ENCODE results near the gene MED13L.

The MED13L gene

DNA sequence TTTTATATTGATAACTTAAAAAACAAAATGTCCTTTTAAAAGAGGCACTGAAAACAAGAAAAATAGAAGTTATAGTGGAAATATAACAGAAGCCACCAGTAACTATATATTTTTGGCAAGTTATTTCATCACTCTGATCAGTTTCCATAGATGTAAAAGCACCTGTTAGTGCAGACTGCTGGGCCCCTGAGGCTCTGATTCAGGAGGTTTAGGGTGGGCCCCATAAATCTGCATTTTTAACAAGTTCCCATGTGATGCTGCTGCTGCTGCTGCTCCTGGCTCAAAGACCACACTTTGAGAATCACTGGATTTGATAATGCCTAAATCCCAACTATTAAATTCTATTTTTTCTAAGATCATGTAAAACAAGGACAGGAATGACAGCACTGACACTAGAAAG is 251.1 kb downstream of the MED13L start:
- Histone ChIP-seq H3K9me3 (replicated peaks in 1 of 11) (peaks cover 0 to 6% (median 3%) of the 10 kb centered on the region in 11 experiments; a peak in 9 of 22 replicates), H4K20me1 (peaks cover 64 to 100% (median 73%) of the 10 kb centered on the region in 11 experiments), H3K9ac (no peak overlapping the region), H3K4me1 (peaks cover 0 to 9% (median 5%) of the 10 kb centered on the region in 10 experiments; a peak in 3 of 20 replicates), H3K27ac (no peak overlapping the region), H3K4me3 (no peak overlapping the region), H3K27me3 (no peaks in the 10 kb centered on the region), H3K36me3 (peaks cover 9 to 36% (median 20%) of the 10 kb centered on the region in 11 experiments; a peak in 19 of 22 replicates), H3K4me2 (no peak overlapping the region)
- TF ChIP-seq Cebpa-rat (IDR thresholded peaks at IDR 0.05) = no peak

DNA sequence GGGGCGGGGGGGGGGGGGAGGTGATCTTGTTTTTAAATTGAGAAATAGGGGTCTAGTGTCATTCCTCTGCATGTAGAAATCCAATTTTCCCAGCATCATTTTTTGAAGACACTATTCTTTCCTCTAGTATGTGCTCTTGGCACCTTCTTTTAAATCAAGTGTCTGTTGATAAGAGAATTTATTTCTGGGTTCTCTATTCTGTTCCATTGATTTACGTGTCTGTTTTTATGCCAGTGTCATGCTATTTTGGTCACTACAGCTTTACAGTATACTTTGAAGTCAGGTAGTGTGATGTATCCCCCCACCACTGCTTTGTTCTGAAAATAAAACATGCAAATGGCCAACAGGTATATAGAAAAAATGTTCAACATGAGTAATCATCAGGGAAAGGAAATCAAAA is 252.7 kb downstream of the MED13L start:
- peaks cover 58 to 100% (median 72%) of the 10 kb centered on the region in 11 experiments for H4K20me1 ChIP-seq
- H3K36me3 ChIP-seq = peaks cover 20 to 47% (median 28%) of the 10 kb centered on the region in 11 experiments
- no peak overlapping the region for H3K9ac ChIP-seq
- H3K27me3 ChIP-seq = no peaks in the 10 kb centered on the region
- H3K4me2 ChIP-seq = no peak overlapping the region
- peaks cover 0 to 9% (median 5%) of the 10 kb centered on the region in 10 experiments; a peak in 3 of 20 replicates for H3K4me1 ChIP-seq
- TF ChIP-seq Cebpa-rat (IDR thresholded peaks at IDR 0.05) = no peak
- H3K9me3 ChIP-seq (replicated peaks in 1 of 11) = no peaks in the 10 kb centered on the region
- no peak overlapping the region for H3K27ac ChIP-seq
- H3K4me3 ChIP-seq = no peak overlapping the region

DNA sequence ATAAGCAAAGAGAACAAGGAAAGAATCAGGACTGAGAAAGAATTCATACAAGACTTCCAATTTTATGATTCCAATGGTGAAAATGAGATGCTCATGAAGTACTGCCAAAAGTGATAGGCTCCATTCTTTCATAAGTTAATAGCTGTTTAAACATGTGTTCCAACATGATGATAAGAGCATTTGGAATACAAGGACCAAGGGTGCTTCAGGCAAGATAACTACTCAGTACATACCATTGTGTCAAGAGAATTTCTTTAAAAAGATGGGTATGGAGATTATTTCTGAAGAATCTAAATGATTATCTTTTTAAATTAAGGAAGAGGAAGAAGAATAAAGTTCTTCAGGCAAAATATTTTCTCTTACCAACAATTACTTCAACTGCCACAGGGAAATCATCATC is 258.1 kb downstream of the MED13L start:
- H3K4me2 ChIP-seq = no peak overlapping the region
- H3K4me1 ChIP-seq = 0 out of 20 replicates have a peak, but pooled peaks cover 0 to 5% (median 0%) of the 10 kb centered on the region in 10 experiments
- TF ChIP-seq Cebpa-rat (IDR thresholded peaks at IDR 0.05) = no peak
- peaks cover 56 to 85% (median 72%) of the 10 kb centered on the region in 11 experiments for H3K36me3 ChIP-seq
- H3K9ac ChIP-seq = no peak overlapping the region
- H3K4me3 ChIP-seq = no peak overlapping the region
- no peaks in the 10 kb centered on the region for H3K27me3 ChIP-seq
- H4K20me1 ChIP-seq = peaks cover 19 to 98% (median 39%) of the 10 kb centered on the region in 11 experiments; a peak in 21 of 22 replicates
- no peak overlapping the region for H3K27ac ChIP-seq
- no peaks in the 10 kb centered on the region for H3K9me3 ChIP-seq (replicated peaks in 1 of 11)

DNA sequence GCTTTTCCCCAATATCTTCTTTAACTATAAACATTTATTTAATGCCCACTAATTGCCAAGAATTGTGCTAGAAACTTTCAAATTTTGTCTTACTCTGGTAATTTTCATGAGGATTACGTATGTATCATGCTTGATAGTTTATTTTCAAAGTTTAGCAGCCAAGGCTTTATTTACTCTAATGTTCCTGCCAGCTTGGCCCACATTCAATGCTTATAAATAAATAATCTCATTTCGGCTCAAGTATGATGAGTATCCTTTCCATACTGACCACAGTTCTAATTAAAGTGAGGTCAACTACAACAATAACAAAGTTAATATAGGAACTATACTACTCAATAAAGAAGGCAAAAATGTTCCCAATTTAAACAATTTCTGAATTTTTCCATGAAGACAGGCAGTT is 259.2 kb downstream of the MED13L start:
- H3K27me3 ChIP-seq = no peaks in the 10 kb centered on the region
- peaks cover 11 to 98% (median 31%) of the 10 kb centered on the region in 11 experiments; a peak in 20 of 22 replicates for H4K20me1 ChIP-seq
- H3K9me3 ChIP-seq (replicated peaks in 1 of 11) = no peaks in the 10 kb centered on the region
- TF ChIP-seq Cebpa-rat (IDR thresholded peaks at IDR 0.05) = no peak
- no peak overlapping the region for H3K4me3 ChIP-seq
- H3K4me2 ChIP-seq = no peak overlapping the region
- H3K27ac ChIP-seq = no peak overlapping the region
- no peak overlapping the region for H3K9ac ChIP-seq
- 0 out of 20 replicates have a peak, but pooled peaks cover 0 to 5% (median 0%) of the 10 kb centered on the region in 10 experiments for H3K4me1 ChIP-seq
- H3K36me3 ChIP-seq = peaks cover 67 to 96% (median 84%) of the 10 kb centered on the region in 11 experiments

DNA sequence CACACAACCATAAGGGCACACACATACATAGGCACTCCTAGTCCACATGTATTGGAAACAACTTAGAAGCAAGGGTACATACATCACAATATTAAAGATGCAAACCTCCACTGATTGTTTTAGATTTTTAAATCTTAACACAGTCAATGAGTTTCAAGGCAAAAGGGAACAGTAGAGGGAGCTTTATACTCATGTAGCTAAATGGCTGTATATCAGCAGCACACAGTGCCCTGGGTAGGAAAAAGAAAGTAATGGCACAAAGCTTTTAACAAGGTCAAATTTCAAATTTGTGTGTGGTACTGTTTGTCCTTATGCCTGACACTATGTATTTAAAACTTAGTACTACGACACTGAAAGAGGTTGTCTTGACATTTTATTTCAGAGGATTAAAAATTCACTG is 262.0 kb downstream of the MED13L start:
- no peaks in the 10 kb centered on the region for H3K9me3 ChIP-seq (replicated peaks in 1 of 11)
- H3K27me3 ChIP-seq = no peaks in the 10 kb centered on the region
- peaks cover 0 to 97% (median 29%) of the 10 kb centered on the region in 11 experiments; a peak in 16 of 22 replicates for H4K20me1 ChIP-seq
- H3K4me1 ChIP-seq = 0 out of 20 replicates have a peak, but pooled peaks cover 0 to 5% (median 0%) of the 10 kb centered on the region in 10 experiments
- TF ChIP-seq Cebpa-rat (IDR thresholded peaks at IDR 0.05) = no peak
- no peak overlapping the region for H3K9ac ChIP-seq
- H3K27ac ChIP-seq = no peak overlapping the region
- H3K36me3 ChIP-seq = peaks cover 88 to 99% (median 93%) of the 10 kb centered on the region in 11 experiments
- no peak overlapping the region for H3K4me3 ChIP-seq
- no peak overlapping the region for H3K4me2 ChIP-seq

DNA sequence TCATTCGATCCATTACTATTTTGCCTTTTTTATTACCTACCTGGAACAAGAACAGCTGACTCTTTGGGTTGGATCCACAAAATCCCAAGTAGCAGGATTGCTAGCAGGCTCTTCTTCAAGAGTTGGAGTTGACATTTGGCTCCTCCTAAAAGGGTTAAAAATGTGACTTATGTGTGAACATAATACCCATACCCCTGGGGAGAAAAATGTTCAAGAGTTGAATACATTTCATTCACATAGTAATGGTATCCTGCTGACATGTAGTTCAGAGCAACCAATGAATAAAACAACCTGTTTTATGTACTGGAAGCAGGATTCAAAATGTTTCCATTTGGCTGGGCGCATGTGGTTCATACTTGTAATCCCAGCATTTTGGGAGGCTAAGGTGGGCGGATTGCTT is 264.7 kb downstream of the MED13L start:
- H3K4me1 ChIP-seq = no peaks in the 10 kb centered on the region
- H3K9ac ChIP-seq = no peak overlapping the region
- H3K27me3 ChIP-seq = no peaks in the 10 kb centered on the region
- H3K9me3 ChIP-seq (replicated peaks in 1 of 11) = no peaks in the 10 kb centered on the region
- H3K4me3 ChIP-seq = no peak overlapping the region
- H3K27ac ChIP-seq = no peak overlapping the region
- no peak overlapping the region for H3K4me2 ChIP-seq
- H3K36me3 ChIP-seq = peaks cover 87 to 99% (median 93%) of the 10 kb centered on the region in 11 experiments
- H4K20me1 ChIP-seq = peaks cover 0 to 99% (median 42%) of the 10 kb centered on the region in 11 experiments; a peak in 17 of 22 replicates
- TF ChIP-seq Cebpa-rat (IDR thresholded peaks at IDR 0.05) = no peak

DNA sequence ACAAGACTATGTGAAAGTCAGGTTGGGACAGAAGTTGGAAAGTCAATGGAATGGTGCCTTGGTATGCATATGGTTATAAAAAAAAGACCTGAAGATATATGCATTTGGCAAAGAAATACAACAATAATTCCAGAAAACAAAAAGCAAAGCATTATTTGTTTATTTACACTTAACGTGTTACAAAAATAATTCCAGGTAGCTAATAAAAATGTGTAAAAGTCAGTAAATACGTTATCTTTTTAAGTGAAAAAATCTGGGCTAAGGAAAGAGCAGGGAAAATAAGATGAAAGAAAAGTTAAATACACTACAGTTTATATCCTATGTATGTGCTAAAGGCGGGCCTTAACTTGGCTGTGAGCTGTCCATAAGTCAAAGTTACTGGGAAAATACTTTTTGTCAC is 266.3 kb downstream of the MED13L start:
- Histone ChIP-seq H3K4me1 (no peaks in the 10 kb centered on the region), H3K36me3 (peaks cover 93 to 99% (median 95%) of the 10 kb centered on the region in 11 experiments), H3K27ac (no peak overlapping the region), H3K9ac (no peak overlapping the region), H3K4me2 (no peak overlapping the region), H3K27me3 (no peaks in the 10 kb centered on the region), H3K4me3 (no peak overlapping the region), H4K20me1 (peaks cover 0 to 98% (median 45%) of the 10 kb centered on the region in 11 experiments; a peak in 17 of 22 replicates), H3K9me3 (replicated peaks in 1 of 11) (no peaks in the 10 kb centered on the region)
- no peak for TF ChIP-seq Cebpa-rat (IDR thresholded peaks at IDR 0.05)

DNA sequence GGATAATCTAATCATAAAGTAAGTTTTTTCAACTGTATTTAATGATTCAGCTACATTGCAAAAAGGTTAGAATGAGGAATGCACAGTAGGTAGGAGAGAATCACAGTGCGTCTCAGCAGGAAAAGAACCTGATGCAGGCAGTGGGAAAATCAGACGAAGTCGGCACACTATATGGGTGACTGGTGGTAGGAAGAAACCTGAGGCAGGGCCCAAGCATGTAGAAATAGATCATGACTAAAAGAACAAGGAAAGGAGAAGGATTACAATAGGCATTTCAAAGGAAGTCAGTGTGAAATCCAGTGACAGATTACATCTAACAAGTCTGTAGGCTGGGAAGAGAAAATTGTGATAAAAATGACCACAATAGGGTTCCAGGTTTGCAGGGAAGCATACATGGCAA is 267.0 kb downstream of the MED13L start:
- no peak overlapping the region for H3K27ac ChIP-seq
- no peak for TF ChIP-seq Cebpa-rat (IDR thresholded peaks at IDR 0.05)
- H3K4me3 ChIP-seq = no peak overlapping the region
- H3K9ac ChIP-seq = no peak overlapping the region
- H3K36me3 ChIP-seq = peaks cover 99 to 100% (median 100%) of the 10 kb centered on the region in 11 experiments
- H3K9me3 ChIP-seq (replicated peaks in 1 of 11) = no peaks in the 10 kb centered on the region
- no peaks in the 10 kb centered on the region for H3K27me3 ChIP-seq
- H3K4me2 ChIP-seq = no peak overlapping the region
- H4K20me1 ChIP-seq = peaks cover 0 to 97% (median 41%) of the 10 kb centered on the region in 11 experiments; a peak in 17 of 22 replicates
- H3K4me1 ChIP-seq = no peaks in the 10 kb centered on the region

DNA sequence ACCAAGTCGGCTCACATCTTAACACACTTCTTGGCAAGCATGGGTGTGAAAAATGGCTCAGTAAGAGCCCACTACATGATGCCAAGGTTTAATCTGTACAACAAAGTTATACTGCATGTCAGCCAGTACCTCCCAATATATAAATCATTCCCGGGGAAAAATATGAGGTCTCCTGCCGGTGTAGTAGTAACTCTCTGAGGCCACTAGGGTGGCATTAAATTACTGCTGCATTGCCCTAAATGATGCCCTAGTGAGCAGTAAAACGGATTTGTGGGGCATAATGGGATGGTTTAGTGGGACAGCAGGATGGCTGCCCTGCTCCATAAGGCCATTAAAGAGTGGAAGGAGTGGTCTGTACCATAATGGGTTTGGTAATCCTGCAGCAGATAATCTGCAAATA is 267.7 kb downstream of the MED13L start:
- no peak overlapping the region for H3K4me3 ChIP-seq
- H3K9me3 ChIP-seq (replicated peaks in 1 of 11) = no peaks in the 10 kb centered on the region
- no peak for TF ChIP-seq Cebpa-rat (IDR thresholded peaks at IDR 0.05)
- H3K36me3 ChIP-seq = peaks cover 99 to 100% (median 100%) of the 10 kb centered on the region in 11 experiments
- H3K27ac ChIP-seq = no peak overlapping the region
- H3K4me1 ChIP-seq = no peaks in the 10 kb centered on the region
- peaks cover 0 to 97% (median 34%) of the 10 kb centered on the region in 11 experiments; a peak in 17 of 22 replicates for H4K20me1 ChIP-seq
- no peak overlapping the region for H3K4me2 ChIP-seq
- H3K27me3 ChIP-seq = no peaks in the 10 kb centered on the region
- H3K9ac ChIP-seq = no peak overlapping the region

DNA sequence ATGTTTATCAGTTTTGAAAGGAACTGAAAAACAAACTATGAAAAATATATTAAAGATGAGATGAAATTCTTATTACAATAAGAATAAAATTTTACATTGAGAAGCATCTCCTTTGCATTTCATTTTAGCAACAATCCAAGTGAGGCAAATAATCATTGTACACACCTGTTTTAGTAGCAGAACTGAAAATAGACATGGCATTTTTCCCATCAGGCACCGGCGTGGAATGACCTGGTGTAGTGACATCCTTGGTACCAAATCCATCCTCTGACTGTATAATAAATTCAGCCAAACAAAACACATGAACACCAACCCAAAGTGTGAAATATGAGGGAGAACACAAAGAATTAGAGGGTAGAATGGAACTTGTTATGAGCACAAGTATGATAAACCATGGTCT is 271.4 kb downstream of the MED13L start:
- H3K36me3 ChIP-seq = peaks cover 96 to 100% (median 98%) of the 10 kb centered on the region in 11 experiments
- no peak overlapping the region for H3K4me2 ChIP-seq
- H3K9ac ChIP-seq = no peak overlapping the region
- no peaks in the 10 kb centered on the region for H3K27me3 ChIP-seq
- no peak overlapping the region for H3K27ac ChIP-seq
- no peak overlapping the region for H3K4me3 ChIP-seq
- no peaks in the 10 kb centered on the region for H3K4me1 ChIP-seq
- H4K20me1 ChIP-seq = peaks cover 0 to 97% (median 30%) of the 10 kb centered on the region in 11 experiments; a peak in 15 of 22 replicates
- no peaks in the 10 kb centered on the region for H3K9me3 ChIP-seq (replicated peaks in 1 of 11)
- TF ChIP-seq Cebpa-rat (IDR thresholded peaks at IDR 0.05) = no peak

All from BLaER1 treated with 17β-estradiol and CSF1 and Interleukin-3, amounts not matched to agents 10 nM and 100 nM (cell line).